ENCODE data around the gene N4BP3. TPM values are rescaled to one million over a fixed set of nuclear protein-coding genes. Genes with fewer than 3 reads are reported as not detected.

N4BP3 gene
- total and polyA plus RNA-seq, 5 donors: 0.15 to 0.79 (median 0.45) TPM

DNA sequence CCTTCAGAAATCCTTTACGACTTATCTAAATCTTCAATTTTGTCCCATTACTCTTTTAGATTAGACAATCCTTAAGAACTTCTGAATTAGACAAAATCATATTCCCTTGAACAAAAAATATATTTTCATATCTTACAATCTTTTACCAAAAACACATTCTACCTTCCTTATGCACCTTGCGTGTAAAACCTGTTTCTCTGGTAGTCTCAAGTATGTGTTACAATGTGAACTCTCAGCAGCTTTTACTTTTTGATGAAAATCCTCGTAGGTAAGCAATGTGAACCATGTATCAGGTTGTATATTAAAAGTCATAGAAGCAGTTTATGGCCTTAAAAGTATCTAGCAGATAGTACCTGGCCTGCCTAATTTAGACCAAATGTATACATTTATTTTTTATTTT, 61.1 kb downstream of the N4BP3 start:
- Histone ChIP-seq H3K9me3 (ENCODE audit: control insufficient read depth, low read length) (no peaks in the 10 kb centered on the region), H3K4me3 (ENCODE audit: low read length) (no peak overlapping the region), H3K27me3 (ENCODE audit: control insufficient read depth, insufficient read depth) (no peaks in the 10 kb centered on the region), H3K27ac (ENCODE audit: low read length) (no peak overlapping the region), H3K4me1 (ENCODE audit: control insufficient read depth, insufficient read depth, low read length) (no peaks in the 10 kb centered on the region)
- no peak for ATAC-seq
- DNase-seq: no peak
- intact Hi-C loops (cut with DNase I): no loop called here
- 93% methylated on average over 3 of the region's 3 CpGs for WGBS

Other genes with a start within 250 kb of the N4BP3 start
- not detected for gene PROP1, start 117.3 kb upstream of the N4BP3 start, total RNA-seq
- gene PROP1, start 117.3 kb upstream of the N4BP3 start, polyA plus RNA-seq: not detected
- gene RMND5B, start 17.5 kb downstream of the N4BP3 start, total RNA-seq: 10 to 100 TPM; 32.2 to 41.7 (median 34.2) TPM
- 33.5 TPM for gene RMND5B, start 17.5 kb downstream of the N4BP3 start, polyA plus RNA-seq
- 10 to 100 TPM; 62.3 to 88.4 (median 84.7) TPM for gene NHP2, start 40.4 kb downstream of the N4BP3 start, total RNA-seq
- 123 TPM for gene NHP2, start 40.4 kb downstream of the N4BP3 start, polyA plus RNA-seq
- gene GMCL2, start 73.8 kb downstream of the N4BP3 start, total RNA-seq: not detected
- gene GMCL2, start 73.8 kb downstream of the N4BP3 start, polyA plus RNA-seq: not detected
- 100 to 1,000 TPM in 1 of 4 donors, 10 to 100 TPM in 3; 75.3 to 125 (median 86.9) TPM for gene HNRNPAB, start 91.0 kb downstream of the N4BP3 start, total RNA-seq
- 88.2 TPM for gene HNRNPAB, start 91.0 kb downstream of the N4BP3 start, polyA plus RNA-seq
- gene PHYKPL, start 119.3 kb downstream of the N4BP3 start, total RNA-seq: 10 to 100 TPM; 41.0 to 53.6 (median 48.5) TPM
- 35.3 TPM for gene PHYKPL, start 119.3 kb downstream of the N4BP3 start, polyA plus RNA-seq